ENCODE data around the gene ACBD6.

Gene ACBD6

DNA sequence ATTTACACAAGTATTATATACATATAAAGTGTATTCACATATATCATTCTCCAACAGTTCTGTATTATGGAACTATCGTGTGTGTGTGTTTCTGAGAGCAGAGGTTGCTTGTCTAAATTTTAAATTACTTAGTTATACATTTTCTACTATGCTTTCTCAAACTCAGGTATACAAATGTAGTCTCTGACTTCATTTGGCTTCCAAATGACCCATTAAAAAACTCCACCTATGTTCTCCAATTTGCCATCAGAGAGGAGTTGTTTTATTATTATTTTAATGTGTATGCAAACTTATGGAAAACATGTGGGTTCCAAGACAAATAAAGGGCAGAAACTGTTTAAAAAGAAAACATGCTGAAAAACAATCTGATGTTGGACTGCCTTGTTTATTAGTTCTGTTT, 131.8 kb downstream of the ACBD6 start:
- DNase-seq (ENCODE audit: low spot score): no peak

DNA sequence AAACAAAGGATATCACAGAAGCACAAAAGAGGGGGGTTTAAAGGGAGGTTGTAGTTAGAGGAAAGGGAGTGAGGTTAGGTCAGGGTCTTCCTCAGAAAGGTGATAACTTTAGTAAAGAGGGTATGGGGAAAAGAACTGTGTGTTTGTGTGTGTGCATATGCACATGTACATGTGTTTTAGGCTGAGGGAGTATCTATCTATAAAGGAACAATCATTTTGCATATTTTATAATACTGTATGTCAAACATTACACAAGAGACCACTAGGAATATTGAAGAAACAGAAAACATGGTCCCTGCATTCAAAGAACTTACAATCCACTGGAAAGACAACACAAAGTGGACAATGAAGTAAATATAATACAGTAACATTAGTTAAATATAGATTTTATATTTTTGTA, 132.2 kb downstream of the ACBD6 start:
- no peak for DNase-seq (ENCODE audit: low spot score)

DNA sequence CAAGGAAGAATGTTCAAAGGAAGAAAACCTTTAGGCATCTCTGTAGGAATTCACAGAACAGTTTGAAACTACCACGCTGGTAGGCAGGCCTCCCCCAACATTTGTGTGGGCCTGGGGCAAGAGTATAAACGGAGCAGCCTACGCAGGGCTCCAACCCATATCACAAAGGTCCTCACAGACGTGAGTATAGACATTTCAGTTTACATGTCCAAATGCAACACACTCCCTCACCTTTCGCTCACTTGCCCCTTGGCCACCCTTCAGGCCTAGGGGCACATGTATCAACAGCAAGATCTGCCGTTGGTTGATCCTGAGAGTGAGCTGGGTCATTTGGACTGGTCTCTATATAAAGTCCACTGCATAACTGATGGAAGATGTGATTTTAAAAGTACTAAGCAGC, 133.3 kb downstream of the ACBD6 start:
- DNase-seq (ENCODE audit: low spot score): no peak

DNA sequence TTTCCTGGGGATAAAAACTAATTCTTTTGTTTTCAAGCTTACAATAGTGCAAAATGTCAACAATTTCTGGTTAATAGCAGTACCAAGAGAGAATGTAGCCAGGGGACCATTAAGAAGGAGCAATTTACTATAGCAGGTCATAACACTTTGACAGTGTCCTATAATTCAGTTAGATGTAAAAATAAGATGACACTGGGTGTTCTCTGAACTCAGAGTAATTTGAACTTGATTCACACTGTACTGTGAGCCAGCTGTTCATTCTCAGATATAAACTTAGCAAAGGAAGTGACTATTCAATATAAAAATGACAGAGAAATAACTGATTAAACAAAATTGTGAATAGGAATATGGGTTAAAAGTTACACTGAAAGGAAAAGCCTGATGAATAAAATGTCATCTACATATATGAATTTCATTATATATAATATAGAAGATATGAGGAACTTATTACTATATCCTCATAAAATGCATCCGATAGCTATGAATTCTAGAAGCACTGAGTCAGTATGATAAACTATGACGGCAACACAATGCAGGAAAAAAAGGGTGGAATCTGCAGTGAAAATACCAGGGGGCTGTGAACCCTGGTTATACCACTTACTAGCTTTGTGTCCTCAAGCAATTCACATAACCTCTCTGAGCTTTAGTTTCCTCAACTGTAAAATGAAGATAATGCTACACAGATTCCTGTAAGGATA, 135.9 kb downstream of the ACBD6 start:
- no peak for DNase-seq (ENCODE audit: low spot score)

DNA sequence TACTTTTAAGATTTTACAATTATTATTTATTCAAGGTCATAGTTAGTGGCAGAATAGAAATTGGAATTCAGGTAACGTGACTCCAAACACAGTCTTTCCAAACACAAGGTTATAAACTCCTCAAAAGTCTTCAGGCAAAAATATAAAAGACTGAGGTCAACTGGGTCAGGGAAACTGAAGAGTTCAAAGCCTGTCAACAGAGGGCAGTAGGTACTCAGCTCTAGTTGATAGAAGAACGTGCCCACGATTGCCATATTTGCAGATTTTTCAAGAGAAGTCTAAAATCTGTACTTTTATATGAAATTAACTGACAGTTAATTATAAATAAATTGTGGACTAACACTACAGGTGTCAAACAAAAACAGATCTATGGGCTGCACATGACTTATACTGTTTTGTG, 137.3 kb downstream of the ACBD6 start:
- DNase-seq (ENCODE audit: low spot score): no peak

DNA sequence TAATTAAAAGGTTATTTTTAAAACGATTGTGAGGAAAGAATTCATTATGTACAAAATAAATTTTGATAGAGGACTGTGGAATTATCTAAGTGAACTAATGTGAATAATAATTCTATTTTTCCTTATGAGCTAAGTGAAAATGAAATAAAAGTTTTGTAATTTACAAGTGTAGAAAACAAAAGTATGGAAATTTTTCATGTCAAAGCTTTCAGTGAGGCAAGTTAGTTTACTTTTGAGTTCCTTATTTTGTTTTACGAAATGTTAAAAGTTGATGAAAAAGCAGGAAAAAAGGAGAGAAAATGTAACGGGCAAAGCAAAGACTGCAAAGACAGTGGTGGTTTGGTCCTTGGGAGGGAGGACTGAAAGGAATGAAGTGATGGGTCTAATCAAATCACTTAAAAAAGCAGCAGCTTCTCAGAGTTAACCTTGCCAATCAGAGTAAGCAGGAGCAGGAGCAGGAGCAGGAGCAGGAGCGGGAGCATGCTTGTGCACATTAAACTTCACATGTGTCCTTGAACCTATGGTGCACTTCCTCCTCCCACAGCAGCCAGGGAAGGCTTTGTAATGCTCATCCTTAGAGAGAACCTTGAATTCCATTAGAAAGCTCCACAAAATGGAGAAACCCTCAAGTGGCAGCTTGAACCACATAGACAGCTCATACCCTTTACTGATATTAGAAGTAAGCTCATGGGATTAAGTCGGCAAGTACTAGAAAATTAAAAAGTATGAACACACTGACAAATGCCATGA, 139.0 kb downstream of the ACBD6 start:
- no peak for DNase-seq (ENCODE audit: low spot score)

DNA sequence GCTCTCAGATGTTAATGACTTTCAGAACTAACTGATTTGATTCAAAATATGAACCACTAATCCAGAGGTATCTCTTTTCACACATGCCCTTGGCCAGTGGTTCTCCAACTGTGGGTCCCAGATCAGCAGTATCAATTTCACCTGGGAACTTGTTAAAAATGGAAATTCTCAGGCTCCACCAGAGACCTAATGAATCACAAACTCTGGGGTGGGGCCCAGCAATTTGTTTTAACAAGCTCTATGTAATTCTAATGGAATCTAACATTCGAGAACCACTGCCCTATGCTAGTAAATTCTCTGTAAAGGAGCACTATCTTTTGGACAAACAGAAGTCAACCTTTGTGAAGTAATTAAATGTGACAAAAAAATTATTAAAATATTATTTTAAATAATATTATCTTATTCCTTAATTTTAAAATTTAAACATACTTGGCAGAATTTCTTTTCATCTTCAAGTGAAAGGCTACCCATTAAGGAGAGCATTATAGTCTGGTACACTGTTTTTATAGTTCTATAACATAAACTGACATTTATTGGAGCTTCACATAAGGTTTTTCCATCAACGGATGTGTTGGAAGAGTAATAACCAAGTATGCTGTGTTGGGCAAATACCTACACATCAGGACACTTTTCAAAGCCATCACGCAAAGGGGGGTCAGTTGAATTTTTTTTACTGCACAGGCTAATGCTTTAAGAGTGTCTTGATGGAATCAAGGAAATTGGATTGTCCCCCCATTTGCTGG, 141.9 kb downstream of the ACBD6 start:
- no peak for DNase-seq (ENCODE audit: low spot score)

DNA sequence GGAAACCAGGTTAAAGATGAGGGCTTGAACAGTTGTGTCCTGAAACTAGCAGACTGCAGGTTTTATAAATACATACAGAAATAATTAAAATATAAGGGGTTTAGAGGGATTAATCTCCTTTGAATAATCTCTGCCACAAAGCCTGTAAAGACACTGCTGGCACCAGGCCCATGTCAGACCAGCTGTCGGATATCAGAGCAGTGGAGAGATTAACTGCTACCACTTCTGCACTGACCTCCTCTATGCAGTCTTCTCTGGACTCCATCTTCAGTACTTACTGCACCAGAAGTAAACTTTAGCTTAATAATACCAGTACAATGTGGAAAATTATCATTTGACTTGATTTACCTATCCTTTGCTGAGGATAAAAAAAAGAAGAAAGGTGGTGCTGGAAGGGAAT, 143.7 kb downstream of the ACBD6 start:
- DNase-seq (ENCODE audit: low spot score): peak; percentile 26

DNA sequence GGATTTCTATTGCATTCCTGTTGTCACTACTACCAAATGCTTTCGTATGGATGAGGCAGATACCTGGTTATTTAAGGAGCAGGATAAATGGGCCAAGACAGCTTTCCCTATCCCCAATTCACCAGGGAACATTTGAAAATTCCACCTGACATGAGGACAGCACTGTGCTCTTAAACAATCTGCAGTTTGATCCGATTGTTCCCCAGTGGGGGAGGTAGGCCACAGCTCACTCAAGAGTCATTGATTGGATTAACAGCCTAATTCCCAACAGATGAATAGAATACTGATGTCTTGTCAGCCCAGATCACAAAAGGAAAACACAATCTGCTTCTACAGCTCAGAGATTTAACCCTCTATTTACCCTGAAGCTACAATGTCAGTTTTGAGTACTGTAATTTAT, 148.4 kb downstream of the ACBD6 start:
- no peak for DNase-seq (ENCODE audit: low spot score)

DNA sequence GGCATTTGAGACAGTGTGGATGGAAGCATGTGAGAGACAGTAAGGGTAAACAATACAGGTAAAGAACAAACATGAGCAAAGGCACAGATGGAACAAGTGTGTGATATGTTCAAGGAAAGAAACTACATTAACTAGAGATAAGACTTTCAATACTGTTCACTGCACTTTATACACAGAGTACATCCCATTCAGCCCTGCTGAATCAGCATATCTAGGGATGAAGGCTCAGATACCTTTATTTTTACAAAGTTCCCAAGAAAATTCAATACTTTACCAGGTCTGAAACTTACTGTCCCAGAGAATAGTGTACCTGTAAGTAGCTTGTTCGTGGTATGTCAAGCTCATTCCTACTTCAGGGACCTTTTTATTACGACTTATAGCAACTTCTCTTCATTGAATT, 149.8 kb downstream of the ACBD6 start:
- no peak for DNase-seq (ENCODE audit: low spot score)

DNA sequence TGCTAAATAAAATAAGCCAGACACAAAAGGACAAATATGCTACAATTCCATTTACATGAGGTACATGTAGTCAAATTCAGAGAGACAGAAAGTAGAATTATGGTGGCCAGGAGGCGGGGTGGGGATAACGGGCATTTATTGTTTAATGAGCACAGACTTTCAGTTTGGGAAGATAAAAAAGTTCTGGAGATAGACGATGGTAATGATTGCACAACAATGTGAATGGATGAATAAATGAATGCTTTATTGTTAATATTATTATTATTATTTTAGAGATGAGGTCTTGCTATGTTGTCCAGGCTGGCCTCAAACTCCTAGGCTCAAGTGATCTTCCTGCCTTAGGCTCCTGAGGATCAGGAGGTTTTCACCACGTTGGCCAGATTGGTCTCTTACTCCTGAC, 150.4 kb downstream of the ACBD6 start:
- no peak for DNase-seq (ENCODE audit: low spot score)

DNA sequence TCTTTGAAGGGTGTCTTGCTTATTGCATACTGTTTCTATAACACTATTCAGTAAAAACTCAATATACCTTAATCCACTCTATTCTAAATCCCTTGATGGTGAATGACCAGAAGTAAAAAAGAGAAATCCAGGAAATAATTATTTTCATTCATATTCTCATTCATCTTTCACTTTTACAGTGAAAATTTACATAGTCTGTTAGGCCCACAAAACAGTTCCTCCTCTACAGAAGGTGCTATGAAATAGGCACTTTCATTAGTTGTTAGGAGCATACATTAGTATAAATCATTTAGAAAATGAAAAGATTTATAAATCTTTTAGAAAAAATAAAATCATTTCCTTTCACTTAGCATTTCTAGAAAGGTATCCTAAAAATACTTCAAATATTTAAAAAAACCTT, 157.2 kb downstream of the ACBD6 start:
- DNase-seq (ENCODE audit: low spot score): no peak

DNA sequence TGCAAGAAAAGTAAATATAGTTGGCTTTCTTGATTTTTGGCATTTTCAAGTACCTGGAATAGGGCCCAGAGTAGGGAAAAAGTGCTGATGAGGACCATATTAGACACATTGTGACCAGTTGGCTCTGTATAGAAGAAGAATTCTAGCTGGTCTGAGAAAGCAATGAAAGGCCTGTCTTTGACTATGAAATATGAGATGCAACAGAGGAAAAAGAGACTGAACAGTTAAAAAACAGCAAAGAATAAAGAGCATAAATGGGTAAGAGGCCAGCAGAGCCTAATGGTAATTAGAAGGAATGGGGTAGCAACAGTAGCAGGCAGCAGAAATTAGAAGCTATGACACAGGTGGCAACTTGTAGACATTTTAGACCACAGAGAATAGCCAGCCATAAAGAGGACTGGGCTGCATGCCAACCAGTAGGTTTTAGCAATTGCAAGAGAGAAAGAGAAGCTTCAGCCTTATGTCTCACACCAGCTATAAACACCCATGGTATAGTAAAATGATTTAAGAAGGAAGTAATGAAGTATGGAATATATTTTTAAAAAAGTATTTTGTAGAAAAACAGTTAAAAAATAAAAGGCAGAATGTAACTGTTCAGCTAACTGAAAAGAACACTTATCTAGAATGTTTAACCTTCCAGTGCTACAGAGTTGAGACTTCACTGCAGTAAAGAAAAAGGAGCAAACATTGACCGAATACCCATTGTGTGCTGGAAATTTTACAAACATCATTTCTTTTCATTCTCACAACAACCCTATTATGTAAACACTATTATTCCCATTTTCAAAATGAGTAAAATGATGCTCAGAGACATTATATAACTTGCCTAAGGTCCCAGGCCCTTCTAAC, 158.2 kb downstream of the ACBD6 start:
- DNase-seq (ENCODE audit: low spot score): no peak

DNA sequence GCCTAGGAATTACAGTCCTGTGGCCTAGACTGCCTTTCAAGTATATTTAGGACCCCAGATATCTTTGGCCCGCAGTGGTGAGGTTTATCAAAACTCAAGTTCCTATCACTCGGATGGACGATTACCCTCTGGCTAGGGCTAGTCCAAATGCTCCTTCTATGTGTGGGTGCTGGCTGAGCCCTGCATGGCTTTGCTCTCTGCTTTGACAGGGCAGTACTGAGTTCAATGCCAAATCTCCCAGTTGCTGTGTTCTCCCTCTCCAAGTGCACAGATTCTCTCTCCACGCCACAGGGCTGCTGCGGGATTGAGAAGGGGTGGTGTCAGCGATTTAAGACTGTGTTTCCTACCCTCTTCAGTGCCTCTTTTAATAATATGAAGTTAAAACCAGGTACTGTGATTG, 175.3 kb downstream of the ACBD6 start:
- DNase-seq (ENCODE audit: low spot score): no peak

DNA sequence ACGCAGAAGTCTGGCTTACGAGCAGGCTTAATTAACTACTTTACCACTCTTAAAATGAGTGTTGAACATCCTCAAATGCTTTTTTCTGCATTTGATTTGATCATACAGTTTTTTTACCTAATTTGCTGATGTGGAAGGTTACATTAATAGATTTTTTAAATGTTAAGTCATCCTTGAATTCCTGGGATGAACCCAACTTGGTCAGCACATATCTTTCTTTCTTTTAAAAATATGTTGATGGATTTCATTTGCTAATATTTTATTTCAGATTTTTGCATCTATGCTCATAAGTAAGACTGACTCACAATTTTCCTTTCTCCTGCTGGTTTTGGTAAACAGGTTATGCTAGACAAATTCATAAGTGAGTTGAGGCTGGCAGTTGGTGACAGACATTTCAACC, 189.5 kb downstream of the ACBD6 start:
- DNase-seq (ENCODE audit: low spot score): no peak

DNA sequence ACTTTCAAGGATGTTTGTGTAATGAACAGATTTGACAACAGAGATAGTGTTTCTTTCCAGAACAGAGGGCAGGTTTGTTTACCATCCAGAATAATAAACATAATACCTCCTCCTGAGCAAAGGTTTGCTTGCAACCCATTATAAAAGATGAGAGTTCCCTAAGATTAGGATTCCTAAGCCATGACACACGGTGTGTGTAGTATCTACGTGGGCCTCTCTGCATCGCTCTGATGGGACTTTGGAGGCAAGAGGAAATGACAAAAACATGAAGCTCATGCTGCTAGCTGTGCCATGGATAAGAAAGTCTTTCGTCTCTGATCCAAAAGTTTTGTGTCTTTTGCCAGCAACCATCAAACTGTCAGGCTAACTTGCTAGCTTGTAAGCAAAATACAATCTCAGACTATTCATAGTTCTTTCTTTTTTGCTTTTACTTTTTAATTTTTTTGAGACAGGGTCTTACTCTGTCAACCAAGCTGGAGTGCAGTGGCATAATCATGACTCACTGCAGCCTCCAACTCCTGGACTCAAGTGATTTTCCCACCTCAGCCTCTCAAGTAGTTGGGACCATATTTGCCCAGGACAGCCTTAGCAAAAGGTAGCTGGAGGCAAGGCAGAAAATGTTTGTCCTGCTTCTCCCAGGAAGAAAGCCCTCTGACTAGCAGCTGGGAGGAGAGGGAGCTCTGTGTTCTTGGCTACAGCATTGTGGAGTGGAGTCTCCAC, 191.2 kb downstream of the ACBD6 start:
- DNase-seq (ENCODE audit: low spot score): no peak

DNA sequence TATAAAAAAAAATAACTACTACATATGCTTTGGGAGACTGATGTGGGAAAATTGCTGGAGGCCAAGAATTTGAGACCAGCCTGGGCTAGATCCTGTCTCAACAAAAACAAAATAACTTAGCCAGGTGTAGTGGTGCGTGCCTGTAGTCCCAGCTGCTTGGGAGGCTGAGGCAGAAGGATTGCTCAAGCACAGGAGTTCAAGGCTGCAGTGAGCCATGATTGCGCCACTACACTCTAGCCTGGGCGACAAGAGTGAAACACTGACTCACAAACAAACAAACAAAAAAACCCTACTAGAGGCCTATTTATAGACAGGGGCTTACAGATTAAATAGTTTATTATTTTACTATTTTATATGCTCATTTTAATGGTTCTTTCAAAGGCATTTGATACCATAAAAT, 192.3 kb downstream of the ACBD6 start:
- no peak for DNase-seq (ENCODE audit: low spot score)

DNA sequence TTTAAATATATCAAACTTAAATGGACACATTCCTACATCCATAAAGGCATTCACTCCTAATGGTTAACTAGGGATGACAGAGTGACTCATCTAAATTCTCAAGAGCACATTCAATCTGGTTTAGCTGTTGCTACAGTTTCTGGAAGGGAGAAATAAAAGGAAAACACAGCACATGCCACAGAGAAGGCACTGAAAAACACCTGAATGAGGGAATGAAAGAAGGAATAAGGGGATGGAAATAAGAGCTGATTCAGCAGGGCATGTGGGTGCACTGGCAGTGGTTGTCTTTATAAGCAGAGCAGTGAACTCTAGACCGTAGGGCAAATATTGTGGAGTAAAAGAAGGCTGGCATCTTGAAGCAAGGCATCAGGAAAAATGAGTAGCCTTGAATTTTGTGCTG, 193.0 kb downstream of the ACBD6 start:
- DNase-seq (ENCODE audit: low spot score): no peak

DNA sequence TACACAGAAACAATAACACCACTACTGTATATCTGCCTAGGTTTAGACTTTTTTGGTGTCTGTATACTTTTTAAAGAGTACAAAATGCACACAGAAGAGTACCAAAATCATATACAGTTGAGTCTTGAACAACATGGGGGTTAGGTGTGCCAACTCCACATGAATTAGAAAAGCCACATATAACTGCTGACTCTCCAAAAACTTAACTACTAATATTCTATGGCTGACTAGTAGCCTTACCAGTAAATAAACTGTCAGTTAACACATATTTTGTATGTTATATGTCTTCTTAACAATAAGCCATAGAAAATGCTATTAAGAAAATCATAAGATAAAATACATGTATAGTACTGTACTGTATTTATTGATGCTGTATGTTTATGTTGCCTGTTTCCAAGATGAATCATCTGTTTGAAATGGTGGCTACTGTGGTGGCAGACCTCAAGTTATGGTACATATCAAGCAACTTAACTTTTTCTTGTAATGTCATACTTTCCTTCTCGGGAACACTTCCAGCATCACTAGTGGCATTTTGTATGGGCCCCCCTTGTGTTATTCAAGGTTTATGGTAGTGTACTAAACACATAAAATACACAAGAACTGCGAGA, 201.1 kb downstream of the ACBD6 start:
- DNase-seq (ENCODE audit: low spot score): no peak

DNA sequence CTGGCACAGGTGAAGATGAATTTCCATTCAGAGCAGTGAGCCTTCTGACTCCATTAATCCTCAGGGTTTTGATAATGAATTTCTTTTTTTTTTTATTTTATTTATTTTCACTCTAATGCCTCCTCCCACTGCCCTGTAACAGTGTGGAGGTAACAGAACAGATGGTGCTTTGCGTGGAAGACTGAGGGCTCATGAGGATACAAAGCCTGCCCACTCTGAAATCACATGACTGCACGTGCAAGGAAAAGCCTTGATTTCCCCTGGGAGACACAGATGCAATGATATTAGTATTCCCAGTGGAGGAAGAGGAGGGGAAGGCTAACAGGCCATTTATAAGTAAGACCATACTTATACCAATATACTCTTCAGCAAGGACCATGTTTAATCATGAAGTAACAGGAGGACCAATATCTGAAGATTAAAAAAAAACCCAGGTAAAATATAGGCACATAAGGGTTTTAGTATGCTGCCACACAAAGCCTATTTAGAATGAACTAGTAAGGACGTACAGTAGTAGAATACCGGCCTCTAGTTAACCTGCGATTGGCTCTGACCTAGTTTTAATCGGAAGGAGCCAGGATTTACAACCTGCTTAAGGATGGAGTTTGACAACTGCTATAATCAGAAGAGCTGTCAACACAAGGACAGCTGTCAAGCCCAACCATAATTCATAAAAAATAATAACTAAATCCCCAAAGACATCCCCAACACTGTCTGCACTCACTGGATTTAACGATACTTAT, 202.7 kb downstream of the ACBD6 start:
- no peak for DNase-seq (ENCODE audit: low spot score)

Data from globus pallidus (tissue), 1 donor.